Hepatocyte (in vitro differentiated cells): ENCODE measurements around the gene ZNF511.

Experiments
- CTCF ChIP-seq: fragments of 200-600 bp; sonication (generic); IDR thresholded peaks from 2 replicates; pipeline ENCODE4 v1.5.1; 2016; ENCODE audit warnings: antibody characterized with exemption, mild to moderate bottlenecking; ENCODE audit not compliant: poor library complexity
- EZH2 ChIP-seq: fragments of 200-600 bp; sonication (generic); IDR thresholded peaks from 2 replicates; pipeline ENCODE4 v1.6.1; 2016; ENCODE audit warnings: antibody characterized with exemption, mild to moderate bottlenecking, borderline replicate concordance

GRCh38 chr10:133316266-133316665, 7.6 kb downstream of the ZNF511 start:
- TF ChIP-seq CTCF (no peak), EZH2 (no peak)
